ENCODE results near the gene C1QTNF8.

Gene C1QTNF8

DNA sequence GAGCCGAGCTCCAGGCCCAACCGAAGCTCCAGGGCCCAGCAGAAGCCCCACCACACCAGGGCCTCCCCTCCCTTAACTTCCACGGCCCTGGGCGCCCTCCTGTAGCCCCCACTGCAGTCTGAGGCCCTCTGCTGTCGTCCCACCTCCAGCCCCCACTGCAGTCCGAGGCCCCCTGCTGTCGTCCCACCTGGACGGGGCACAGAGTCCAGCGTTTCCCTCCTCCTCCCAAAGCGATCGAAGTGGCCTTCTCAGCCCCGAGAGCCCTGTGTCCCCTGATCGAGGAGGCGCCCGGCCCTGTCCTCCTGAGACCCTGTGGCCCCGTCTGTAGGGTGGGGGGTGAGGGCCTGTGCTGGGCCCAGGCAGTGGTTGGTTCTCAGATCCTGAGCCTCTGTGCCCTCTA is 31.1 kb upstream of the C1QTNF8 start:
- no peak for DNase-seq

DNA sequence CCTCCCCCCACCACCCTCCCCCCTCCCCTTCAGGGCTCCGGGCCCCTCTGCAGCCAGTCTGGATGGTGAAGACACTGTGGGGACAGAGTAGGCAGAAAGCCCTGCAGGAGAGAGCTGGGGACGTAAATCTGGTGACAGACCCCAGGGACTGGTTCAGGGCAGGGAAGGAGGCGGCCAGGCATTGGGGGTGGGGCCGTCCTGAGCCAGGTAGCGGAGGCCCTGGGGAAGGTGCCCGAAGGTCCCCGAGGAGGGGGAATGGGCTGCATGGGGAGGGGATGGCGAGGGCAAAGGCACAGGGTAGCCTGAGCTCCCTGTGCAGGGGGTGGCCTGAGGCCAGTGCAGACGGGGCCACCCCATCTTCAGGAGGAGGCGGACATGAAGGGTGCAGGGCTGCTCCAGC is 30.5 kb upstream of the C1QTNF8 start:
- DNase-seq: no peak

DNA sequence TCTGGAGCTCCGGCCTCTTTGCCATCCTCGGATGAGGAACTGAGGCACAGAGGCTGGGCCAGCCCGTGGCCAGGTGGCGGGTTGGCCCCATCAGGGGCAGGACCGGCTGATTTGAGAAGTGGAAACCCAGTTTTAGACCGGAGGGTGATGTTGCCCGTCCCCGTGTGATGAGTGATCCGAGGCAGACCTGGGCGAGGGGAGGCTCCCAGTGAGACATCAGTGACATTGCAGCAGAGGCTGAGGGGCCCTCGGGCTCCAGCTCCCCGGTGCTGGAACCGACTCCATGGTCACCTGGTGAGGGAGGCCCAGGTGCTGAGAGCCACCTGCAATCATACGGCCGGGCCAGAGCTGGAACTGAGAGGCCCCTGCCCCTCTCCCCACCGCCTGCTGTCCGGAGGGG is 30.0 kb upstream of the C1QTNF8 start:
- DNase-seq: no peak

DNA sequence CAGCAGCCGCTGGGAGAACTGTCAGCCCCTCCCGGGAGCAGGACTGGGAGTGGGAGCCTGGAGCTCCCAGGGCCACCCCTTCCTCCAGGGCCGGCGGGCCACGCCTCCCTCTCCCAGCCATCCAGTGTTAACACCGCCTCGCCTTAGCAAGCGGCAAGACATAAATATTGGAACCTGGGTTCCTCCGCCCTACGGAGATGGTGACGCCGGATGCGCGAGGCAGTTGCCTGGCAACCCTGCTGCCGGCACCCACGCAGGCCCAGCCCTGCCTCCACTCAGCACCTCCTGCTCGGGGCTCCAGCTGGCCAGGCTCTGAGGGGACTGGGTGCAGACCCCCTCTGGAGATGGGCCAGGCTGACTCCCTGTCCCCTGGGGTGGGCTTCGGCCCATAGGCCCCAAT is 29.4 kb upstream of the C1QTNF8 start:
- no peak for DNase-seq

DNA sequence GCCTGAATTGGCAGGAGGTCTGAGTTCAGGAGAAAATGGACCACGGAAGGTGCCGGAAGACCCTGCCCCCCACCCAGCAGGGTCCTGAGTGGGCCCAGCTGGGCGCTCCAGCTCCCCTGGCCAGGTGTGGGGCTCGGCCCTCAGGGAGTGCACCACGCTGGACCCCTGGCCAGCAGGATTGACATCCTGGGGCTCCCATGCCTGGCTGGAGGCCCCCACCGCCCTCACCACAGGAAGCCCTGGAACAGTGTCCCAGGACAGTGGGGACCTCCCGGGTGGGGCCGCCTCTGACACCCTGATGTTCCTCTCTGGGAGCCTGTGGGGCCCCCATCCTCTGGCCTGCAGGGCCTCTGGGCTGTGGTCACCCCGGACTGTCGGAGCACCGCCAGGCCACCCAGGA is 28.8 kb upstream of the C1QTNF8 start:
- DNase-seq: no peak

DNA sequence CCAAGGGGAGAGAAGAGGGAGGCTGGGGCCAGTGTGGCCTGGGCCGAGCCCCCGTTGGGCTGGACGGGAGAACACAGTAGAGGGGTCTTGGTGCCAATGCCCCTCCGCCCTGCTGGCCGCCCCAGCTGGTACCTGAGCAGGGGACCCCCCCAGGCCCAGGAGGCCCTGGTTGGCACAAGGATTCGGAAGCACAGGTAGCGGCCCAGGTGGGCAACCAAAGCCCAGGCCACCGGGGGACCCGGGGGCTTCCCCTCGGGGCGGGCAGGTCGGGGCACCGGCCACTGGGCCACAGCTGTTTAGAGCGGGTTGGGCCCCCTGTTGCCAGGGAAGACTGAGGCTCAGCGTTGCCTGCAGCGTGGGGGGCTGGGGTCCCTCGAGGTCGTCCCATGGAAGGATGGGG is 28.2 kb upstream of the C1QTNF8 start:
- no peak for DNase-seq

DNA sequence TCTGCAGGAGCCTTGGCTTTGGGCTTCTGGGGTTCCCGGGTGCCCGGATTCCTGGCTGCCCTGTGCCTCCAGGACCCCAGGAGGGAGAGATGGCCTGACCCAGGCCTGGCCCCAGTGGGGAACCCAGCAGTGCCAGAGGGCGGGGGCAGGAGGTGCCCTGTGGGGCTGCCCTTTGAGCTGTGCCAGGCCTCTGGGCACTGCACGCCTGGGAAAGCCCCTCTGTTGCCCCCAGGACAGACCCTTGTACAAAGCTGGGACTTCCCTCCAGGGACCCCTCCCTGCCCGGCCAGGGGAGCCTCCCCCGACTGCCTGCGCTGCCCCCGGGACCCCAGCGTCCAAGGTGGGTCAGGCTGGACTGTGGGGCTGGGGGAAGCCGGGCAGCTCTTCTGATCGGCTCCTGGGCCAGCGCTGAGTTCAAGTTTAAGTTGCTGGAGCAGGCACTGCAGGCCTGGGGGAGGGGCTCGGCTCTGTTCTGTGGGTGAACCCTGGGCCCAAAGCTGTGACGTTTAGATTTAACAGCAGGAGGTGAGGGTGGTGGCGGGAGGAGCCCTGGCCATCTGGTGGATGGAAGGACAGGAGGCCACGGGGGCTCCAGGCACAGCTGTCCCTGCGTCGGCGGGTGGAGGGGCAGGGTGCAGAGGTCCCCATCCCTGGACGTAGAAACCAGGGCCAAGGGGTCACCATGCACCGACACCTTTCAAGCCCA is 27.6 kb upstream of the C1QTNF8 start:
- no peak for DNase-seq

DNA sequence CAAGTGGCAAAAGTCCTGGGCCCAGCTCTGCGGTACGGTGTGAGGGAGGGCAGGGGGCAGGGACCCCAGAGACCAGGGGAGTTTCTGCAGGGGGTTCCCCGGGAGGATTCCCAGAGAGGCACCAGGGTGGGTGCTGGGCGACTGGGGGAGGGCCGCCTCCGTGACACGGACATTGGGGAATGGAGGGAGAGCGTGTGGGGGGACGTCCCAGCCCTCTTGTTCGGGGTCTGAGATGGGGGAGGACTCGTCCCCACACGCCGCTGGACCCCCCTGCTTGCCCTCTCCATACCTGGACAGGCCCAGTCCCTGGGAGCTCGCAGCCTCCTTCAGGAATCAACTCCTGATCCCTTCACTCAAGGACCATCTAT is 26.3 kb upstream of the C1QTNF8 start:
- no peak for DNase-seq

DNA sequence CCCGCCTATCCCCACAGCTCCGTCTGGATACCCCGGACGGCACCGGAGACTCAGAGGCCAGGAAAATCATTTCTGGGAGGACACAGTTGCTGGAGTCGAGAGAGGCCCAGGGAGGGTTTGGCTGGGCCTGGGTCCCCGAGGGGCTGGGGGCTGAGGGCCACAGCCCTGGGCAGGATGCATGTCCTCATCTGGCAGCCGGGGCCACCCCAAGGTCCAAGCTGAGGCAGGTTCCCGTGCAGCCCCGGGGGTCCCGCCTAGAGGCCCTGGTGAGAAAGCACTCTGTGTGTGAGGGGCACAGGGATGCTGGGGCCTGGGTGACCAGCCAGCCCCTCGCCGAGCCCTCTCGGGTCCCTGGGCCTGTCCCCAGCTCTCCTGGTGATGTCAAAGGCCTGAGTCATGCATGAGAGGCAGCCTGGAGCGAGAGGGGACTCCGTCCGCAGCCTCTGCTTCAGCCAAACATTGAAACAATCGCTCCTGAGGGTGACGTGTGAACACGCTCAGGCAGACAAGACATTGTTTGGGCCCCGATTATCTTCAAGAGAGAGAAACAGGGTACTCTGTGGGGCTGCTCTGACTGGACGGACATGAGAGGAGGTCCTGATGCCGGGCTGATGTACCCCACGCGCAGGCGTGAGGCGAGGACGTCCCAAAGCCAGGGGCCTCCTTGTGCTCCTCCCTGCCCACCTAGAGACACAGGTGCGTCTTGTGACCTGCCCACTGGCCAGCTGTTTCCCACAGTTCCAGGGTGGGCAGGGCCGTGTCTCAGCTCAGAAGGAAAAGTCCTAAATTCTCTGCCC is 25.8 kb upstream of the C1QTNF8 start:
- no peak for DNase-seq

DNA sequence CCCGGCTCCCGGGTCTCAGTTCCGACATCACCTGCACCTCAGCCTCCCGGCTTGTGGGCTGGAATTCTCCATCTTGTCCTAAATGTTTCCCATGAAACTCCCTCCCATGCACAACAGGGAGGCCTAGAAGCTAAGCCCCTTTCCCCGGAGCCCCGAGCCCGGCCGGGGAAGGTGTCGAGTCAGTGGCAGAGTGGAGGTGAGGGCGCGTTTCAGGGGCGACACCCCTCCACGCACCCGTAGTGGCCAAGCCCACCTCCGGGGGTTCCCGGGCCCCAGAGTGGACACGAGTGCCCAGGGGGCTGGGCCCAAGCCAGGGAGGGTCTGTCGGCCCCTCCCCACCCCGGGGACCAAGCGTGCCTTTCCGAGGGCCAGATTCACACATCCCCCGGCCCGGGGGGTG is 25.0 kb upstream of the C1QTNF8 start:
- no peak for DNase-seq

DNA sequence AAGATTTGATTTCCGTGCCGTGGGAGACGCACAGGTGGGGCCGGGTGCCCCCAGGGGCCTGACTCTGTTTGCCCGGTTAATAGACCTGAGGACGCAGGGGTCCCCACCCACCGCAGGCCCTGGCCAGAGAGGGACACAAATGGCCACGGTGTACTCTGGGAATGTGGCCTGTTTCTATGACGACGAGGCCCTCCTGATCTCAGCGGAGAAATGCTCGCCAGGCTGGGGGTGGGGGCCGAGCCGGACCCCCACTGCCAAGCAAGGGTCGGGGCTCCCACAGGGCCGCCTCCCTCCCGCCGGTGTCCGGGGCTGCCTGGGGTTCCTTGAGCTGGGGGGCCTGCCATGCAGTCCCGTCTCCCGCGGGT is 24.5 kb upstream of the C1QTNF8 start:
- no peak for DNase-seq

DNA sequence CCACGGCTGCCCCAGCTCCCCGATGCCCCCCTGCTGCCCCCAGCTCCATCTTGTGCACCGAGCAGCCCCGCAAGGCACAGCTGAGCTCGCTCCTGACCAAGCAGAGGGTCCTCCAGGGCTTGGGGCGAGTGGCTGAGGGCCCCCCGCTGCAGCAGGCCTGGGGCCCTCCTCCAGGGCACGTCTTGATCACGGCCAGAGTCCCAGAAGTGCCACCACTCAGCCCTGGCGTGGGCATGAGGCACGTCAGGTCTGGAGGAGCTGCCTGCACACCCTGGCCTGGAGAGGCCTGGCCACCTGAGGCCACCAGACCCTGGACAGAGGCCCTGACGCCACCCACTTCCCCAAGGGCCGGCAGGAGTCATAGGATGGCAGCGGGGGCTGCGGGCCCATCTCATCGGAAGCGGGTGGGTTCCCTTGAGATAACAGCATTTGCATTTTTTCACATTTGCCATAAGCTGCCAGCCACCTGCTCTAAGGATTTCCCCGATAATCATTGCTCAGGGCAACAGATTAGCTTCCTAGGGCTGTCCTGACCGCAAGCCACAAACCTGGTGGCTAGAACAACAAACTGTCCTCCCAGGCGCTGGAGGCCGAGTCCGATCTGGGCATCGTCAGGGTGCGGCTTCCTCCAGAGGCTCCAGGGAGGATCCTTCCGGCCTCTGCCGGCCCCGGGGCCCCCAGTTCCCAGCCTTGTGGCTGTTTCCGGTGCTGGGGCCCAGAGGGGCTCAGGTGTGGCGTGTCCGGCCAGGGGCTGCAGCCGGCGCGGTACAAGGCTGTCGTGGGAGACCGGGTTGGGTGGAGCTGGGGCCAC is 23.9 kb upstream of the C1QTNF8 start:
- no peak for DNase-seq

DNA sequence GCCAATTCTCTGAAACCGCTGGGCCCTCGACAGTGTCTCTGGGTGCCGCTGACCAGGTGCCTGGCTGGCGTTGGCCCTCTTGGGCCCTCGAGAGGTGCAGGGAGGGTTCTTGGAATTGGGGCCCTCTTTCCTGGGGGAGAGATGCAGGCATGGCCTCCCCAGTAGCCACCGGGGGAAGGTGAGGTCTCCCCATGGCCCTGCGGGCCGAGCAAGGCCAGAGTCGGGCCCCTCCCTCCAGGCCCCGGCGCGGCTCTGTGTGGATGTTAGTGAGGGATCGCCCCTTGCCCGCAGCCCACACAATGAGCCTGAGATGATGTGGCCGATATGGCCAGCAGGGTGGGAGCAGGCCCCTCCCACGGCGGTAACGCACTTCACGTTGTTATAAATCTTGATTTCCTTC is 23.1 kb upstream of the C1QTNF8 start:
- no peak for DNase-seq

DNA sequence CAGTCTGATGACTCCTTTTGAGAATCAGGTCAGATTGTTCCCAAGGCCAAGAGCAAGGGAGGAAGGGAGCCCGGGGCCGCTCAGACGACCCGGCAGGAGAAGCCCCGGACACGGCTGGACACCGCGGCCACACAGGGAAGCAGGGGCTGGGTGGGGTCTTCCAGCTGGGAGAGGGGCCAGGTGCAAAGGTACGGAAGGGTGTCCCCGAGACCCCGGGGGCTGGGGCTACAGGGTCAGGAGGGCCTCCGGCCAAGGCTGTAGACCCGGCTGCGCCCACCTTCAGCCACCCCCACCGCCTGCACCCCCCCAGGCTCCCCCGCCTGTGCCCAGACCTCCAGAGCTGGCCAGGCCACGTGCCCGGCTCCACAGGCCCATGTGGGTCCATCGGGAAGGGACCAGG is 21.9 kb upstream of the C1QTNF8 start:
- no peak for DNase-seq

DNA sequence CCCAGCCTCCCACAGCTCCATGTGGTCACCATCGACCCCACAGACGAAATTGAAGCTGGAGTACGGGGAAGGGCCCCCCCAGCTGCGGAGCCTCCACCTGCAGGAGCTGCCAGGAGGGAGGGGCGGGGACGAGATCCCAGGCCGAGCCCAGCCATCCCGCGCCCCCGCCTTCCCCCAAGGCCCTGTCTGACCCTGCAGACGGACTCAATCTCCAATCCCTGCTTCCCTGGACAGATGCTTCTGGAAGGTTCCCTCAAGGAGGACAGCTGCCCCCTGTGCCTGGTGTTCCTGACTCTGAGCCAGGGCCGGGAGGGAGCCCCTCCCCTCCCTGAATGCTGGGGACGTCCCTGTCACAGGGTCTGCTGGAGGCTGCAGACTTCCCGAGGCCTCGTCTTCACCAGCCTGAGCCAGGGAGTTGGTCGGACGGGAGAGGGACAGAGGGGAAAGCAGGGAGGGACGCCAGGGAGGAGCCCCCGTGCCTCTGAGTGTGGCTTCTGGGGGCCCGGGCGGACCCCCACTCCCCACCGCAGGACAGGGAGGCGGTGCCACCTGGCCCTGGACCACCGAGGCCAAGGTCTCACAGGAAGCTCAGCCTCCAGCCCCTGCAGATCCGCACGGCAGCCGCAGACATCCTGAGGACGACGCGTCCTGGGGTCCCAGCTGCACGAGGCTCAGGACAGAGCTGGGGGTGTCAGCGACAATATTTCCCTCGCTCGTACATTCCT is 21.3 kb upstream of the C1QTNF8 start:
- DNase-seq: no peak

DNA sequence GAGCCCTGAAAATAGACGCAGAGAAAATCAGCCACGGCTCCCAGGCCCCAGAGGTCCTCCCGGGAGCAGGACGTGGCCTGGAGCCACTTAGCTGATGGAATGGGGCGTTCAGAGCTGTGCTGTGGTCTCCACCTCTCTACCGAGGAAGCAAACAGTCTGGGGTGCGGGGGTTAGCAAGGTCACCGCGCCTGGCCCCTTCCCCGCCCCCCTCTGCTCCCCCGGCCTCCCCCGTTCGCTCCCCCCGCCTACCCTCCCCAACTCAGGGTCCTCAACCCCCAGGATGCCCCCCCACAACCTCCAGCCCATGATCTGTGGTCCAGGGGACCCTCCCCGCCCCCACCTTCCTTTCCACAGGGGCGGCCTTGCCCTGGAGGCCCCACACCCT is 20.6 kb upstream of the C1QTNF8 start:
- no peak for DNase-seq

DNA sequence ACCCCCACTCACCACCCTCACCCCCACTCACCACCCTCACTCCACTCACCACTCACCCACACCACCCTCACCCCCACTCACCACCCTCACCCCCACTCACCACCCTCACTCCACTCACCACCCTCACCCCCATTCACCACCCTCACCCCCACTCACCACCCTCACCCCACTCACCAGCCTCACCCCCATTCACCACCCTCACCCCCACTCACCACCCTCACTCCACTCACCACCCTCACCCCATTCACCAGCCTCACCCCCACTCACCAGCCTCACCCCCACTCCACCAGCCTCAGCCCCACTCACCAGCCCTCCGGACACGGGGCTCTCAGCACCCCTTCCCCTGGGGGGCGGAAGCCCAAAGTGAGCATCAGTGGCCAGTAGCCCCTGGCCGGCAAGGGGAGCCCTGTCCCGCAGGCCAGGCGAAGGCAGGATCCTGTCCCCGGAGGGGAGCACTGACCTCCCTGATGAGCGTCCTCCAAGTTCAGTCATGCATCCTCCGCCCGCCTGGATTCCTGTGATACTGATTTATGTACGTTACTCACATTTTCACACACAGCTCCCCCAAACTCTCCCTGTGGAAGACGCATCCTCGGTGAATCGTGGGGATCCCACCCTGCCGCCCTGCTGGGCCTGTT is 18.0 kb upstream of the C1QTNF8 start:
- no peak for DNase-seq

DNA sequence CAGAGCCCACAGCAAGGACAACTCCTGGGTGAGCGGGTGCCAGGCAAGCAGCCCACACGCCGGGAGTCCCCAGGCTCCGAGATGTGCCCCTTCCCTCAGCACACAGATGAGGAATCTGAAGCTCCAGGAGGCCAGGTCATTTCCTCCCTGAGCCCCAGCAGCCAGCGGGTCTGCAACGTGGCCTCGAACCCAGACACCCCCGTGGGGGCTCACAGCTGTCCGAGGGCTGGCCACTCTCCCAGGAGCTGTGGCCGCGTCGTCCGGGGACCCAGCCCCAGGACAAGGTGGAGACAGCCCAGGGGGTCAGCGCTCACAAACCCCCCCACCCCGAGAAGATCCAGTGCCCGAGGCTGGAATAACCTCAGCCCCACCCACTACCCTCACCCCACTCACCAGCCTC is 17.4 kb upstream of the C1QTNF8 start:
- DNase-seq: no peak

DNA sequence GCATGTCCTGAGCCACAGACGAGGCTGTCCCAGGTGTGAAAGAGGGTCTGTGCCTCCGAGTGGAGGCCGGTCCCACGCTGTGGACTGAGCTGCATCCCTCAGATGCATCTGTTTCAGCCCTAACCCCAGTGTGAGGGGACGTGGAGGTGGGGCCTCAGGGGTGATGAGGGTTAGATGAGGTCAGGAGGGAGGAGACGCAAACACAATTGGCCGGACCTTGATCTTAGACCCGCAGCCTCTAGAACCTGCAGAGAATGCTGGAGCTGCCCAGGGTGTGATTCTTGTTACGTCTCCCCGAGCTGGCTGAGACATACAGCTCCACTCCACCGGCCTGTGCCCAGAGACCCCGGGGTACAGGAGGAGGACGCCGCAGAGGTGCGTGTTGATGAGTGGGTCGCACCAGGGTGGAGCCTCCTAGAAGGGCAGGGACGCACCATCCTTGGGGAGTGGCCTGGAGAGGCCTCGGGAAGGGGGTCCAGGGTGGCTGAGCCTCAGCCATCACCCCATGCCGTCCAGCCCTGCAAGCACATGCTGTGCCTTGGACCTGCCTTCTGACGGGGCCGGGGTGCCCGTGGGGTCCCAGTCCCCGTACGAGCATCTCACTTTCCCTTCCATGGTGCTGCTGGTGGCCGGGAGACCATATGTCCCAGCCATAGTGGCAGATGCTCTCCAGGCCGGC is 16.6 kb upstream of the C1QTNF8 start:
- no peak for DNase-seq

DNA sequence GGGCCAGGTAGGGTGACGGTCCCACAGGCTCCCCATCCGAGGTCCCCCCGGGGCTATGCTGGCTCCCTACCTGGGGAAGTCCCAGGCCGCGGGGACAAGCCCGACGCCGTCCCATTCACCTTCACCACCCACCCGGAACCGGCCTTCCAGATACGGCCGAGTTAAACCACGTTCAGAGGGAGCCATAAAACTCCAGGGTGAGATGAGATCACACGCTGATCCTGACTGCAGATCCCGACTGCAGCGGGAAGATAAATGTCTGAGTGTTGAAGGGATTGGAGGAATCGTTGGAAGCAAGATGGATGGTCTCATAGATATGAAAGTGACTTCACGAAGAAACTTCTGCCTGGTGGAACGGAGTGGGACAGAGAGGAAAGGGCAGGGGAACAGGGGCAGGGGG is 13.6 kb upstream of the C1QTNF8 start:
- DNase-seq: no peak

DNA sequence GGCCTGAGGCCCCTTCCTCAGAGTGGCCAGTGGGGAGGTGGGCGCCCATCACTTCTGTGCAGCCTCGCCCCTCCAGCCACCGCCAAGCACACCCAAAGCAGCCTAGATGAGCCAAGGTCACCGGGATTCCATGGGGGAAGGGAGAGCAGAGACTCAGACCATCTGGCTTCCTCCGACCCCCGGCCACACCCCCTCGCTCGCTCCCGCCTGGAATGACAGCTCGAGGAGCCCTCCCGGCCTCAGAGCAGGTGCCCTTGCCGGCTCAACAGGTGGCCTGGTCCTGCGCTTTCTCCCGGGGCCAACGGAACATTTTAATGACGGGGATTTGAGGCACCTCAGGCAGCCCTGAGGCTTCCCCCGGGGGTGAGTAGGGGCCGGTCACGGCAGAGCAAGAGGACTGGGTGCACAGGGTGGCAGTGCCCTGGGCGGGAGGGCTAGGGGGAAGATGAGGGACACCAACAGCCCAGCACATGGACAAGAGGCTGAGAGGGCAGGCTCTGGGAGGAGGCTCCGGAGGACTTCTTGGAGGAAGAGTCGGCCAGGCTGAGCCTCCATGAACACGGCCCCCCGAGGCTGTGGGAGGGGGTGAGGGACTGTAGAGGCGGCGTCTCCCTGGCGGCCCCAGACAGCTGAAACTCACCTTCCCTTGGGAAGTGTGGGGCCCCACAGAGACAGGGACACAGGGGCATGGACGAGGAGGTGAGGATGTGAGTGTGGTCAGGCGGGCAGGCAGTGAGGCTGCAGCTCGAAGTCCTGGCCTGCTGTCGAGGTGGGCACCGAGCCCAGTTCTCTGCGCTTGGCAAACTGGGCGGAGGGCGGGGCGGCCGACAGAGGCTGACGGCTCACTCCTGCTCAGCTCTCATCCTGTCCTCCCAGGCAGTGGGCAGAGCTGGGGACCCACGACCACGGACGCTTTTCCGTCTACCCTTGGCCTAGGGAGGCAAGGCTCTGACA is 12.5 kb upstream of the C1QTNF8 start:
- DNase-seq: no peak
